H9 (cell line): ENCODE measurements around the gene CREB3L2. TPM values are rescaled to one million over a fixed set of nuclear protein-coding genes. Genes with fewer than 3 reads are reported as not detected.

Experiments
- DNase-seq: peaks from one replicate; pipeline ENCODE4 v3.0.0-alpha.2; 2017
- H2AFZ ChIP-seq: one replicate; pipeline ENCODE4 v1.6.1; 2013; ENCODE audit warnings: mild to moderate bottlenecking, low read length, control low read depth, moderate library complexity
- H2AK5ac ChIP-seq: 2 replicates; pipeline ENCODE4 v1.6.1; 2013; ENCODE audit warnings: low read length, control low read depth, mixed read lengths; ENCODE audit not compliant: insufficient read length
- H2BK120ac ChIP-seq: one replicate; pipeline ENCODE4 v1.6.1; 2013; ENCODE audit warnings: low read depth, mild to moderate bottlenecking, low read length, control low read depth, inconsistent platforms; ENCODE audit not compliant: poor library complexity, severe bottlenecking
- H2BK12ac ChIP-seq: 2 replicates; pipeline ENCODE4 v1.6.1; 2013; ENCODE audit warnings: low read length, control low read depth, mixed read lengths, low read depth; ENCODE audit not compliant: insufficient read length
- H2BK15ac ChIP-seq: 2 replicates; pipeline ENCODE4 v1.6.1; 2013; ENCODE audit warnings: low read depth, low read length, control low read depth
- H2BK20ac ChIP-seq: one replicate; pipeline ENCODE4 v1.6.1; 2013; ENCODE audit warnings: low read depth, mild to moderate bottlenecking, low read length, control low read depth, inconsistent platforms; ENCODE audit not compliant: poor library complexity, severe bottlenecking
- H2BK5ac ChIP-seq: 2 replicates; pipeline ENCODE4 v1.6.1; 2013; ENCODE audit warnings: low read length, control low read depth, mixed read lengths; ENCODE audit not compliant: insufficient read length
- H3K14ac ChIP-seq: 2 replicates; pipeline ENCODE4 v1.6.1; 2013; ENCODE audit warnings: low read length, control low read depth; ENCODE audit not compliant: insufficient read depth
- H3K18ac ChIP-seq: 2 replicates; pipeline ENCODE4 v1.6.1; 2013; ENCODE audit warnings: low read depth, mild to moderate bottlenecking, mixed read lengths, low read length, control low read depth; ENCODE audit not compliant: insufficient read length
- H3K23ac ChIP-seq: 2 replicates; pipeline ENCODE4 v1.6.1; 2013; ENCODE audit warnings: low read length, control low read depth, mixed read lengths, low read depth; ENCODE audit not compliant: insufficient read length
- H3K23me2 ChIP-seq: 2 replicates; pipeline ENCODE4 v1.6.1; 2013; ENCODE audit warnings: low read depth, mild to moderate bottlenecking, mixed read lengths, low read length, control low read depth; ENCODE audit not compliant: insufficient read length, poor library complexity, severe bottlenecking
- H3K27ac ChIP-seq: 2 replicates; pipeline ENCODE4 v1.5.1; 2013; ENCODE audit warnings: low read length, control low read depth, mixed read lengths, low read depth; ENCODE audit not compliant: insufficient read length
- H3K27me3 ChIP-seq: 2 replicates; pipeline ENCODE4 v1.6.1; 2013; ENCODE audit warnings: low read length, control low read depth, inconsistent platforms; ENCODE audit not compliant: insufficient read depth
- H3K4ac ChIP-seq: 2 replicates; pipeline ENCODE4 v1.6.1; 2013; ENCODE audit warnings: low read depth, mild to moderate bottlenecking, control low read depth, inconsistent platforms, low read length, moderate library complexity
- H3K4me1 ChIP-seq: 2 replicates; pipeline ENCODE4 v1.6.1; 2013; ENCODE audit warnings: low read length, control low read depth, inconsistent platforms; ENCODE audit not compliant: insufficient read depth
- H3K4me2 ChIP-seq: 2 replicates; pipeline ENCODE4 v1.6.1; 2013; ENCODE audit warnings: low read length, control low read depth, mixed read lengths; ENCODE audit not compliant: insufficient read length, insufficient read depth
- H3K56ac ChIP-seq: 2 replicates; pipeline ENCODE4 v1.6.1; 2013; ENCODE audit warnings: low read depth, mild to moderate bottlenecking, mixed read lengths, low read length, control low read depth; ENCODE audit not compliant: insufficient read length
- H3K79me1 ChIP-seq: 2 replicates; pipeline ENCODE4 v1.6.1; 2013; ENCODE audit warnings: low read depth, mild to moderate bottlenecking, moderate library complexity, low read length, control low read depth, inconsistent platforms; ENCODE audit not compliant: insufficient read depth, poor library complexity, severe bottlenecking
- H3K79me2 ChIP-seq: 2 replicates; pipeline ENCODE4 v1.6.1; 2013; ENCODE audit warnings: low read length, control low read depth, inconsistent platforms; ENCODE audit not compliant: insufficient read depth
- H3K9ac ChIP-seq: 2 replicates; pipeline ENCODE4 v1.6.1; 2013; ENCODE audit warnings: low read length, control low read depth, mixed read lengths; ENCODE audit not compliant: insufficient read length; ENCODE audit errors: extremely low read depth
- H3K9me3 ChIP-seq: one replicate; pipeline ENCODE4 v1.6.1; 2013; ENCODE audit warnings: low read depth, low read length, inconsistent platforms; ENCODE audit not compliant: control insufficient read depth
- H3T11ph ChIP-seq: one replicate; pipeline ENCODE4 v1.6.1; 2013; ENCODE audit warnings: mild to moderate bottlenecking, low read length, control low read depth, inconsistent platforms
- H4K20me1 ChIP-seq: one replicate; pipeline ENCODE4 v1.6.1; 2013; ENCODE audit not compliant: control insufficient read depth, insufficient read length, insufficient read depth
- H4K5ac ChIP-seq: 2 replicates; pipeline ENCODE4 v1.6.1; 2013; ENCODE audit warnings: low read depth, mild to moderate bottlenecking, mixed read lengths, low read length, control low read depth; ENCODE audit not compliant: insufficient read length
- H4K8ac ChIP-seq: replicated peaks from 2 replicates; pipeline ENCODE4 v1.6.1; 2013; ENCODE audit warnings: low read length, control low read depth, mixed read lengths, low read depth; ENCODE audit not compliant: insufficient read length
- H4K91ac ChIP-seq: 2 replicates; pipeline ENCODE4 v1.6.1; 2013; ENCODE audit warnings: low read depth, mild to moderate bottlenecking, moderate library complexity, mixed read lengths, low read length, control low read depth; ENCODE audit not compliant: insufficient read length
- H3K27ac Mint-ChIP-seq, 3 experiments: 2 replicates in 2 of 3; 3 replicates in 1 of 3; pipeline ENCODE4 v1.8.0; 2020 to 2021; ENCODE audit warnings: mixed read lengths in 3 of 3, mild to moderate bottlenecking in 1 of 3, moderate library complexity in 1 of 3
- H3K27me3 Mint-ChIP-seq: 2 replicates; pipeline ENCODE4 v1.8.0; 2021; ENCODE audit warnings: low read depth, mild to moderate bottlenecking, moderate library complexity, mixed read lengths
- H3K36me3 Mint-ChIP-seq, 3 experiments: 2 replicates in 2 of 3; 3 replicates in 1 of 3; pipeline ENCODE4 v1.8.0; 2020 to 2021; ENCODE audit warnings: low read depth in 3 of 3, mixed read lengths in 3 of 3; ENCODE audit not compliant: insufficient read depth in 1 of 3
- H3K4me1 Mint-ChIP-seq, 2 experiments: 2 replicates each; pipeline ENCODE4 v1.8.0; 2020; ENCODE audit warnings: mixed read lengths in 2 of 2
- H3K4me3 Mint-ChIP-seq, 2 experiments: 2 replicates in 1 of 2; 3 replicates in 1 of 2; pipeline ENCODE4 v1.8.0; 2020 to 2021; ENCODE audit warnings: mild to moderate bottlenecking in 2 of 2, mixed read lengths in 2 of 2, moderate library complexity in 1 of 2
- H3K9me3 Mint-ChIP-seq, 2 experiments: 2 replicates in 1 of 2; 3 replicates in 1 of 2; pipeline ENCODE4 v1.8.0; 2020; ENCODE audit warnings: mild to moderate bottlenecking in 2 of 2, mixed read lengths in 2 of 2, moderate library complexity in 1 of 2
- CTCF ChIP-seq: fragments of 200-600 bp; sonication (generic); conservative IDR thresholded peaks from 3 replicates; pipeline ENCODE4 v1.8.0; 2021; ENCODE audit warnings: antibody characterized with exemption, mild to moderate bottlenecking
- WGBS: extraction: QIAGEN DNeasy Blood & Tissue Kit; methylation state at CpG from one replicate; pipeline ENCODE4 v1.1.7; 2013; ENCODE audit warnings: missing lambda C conversion rate, low lambda C conversion rate, mixed read lengths; ENCODE audit not compliant: insufficient read length; ENCODE audit errors: extremely low coverage; 5-methylcytosine and 5-hydroxymethylcytosine counted together
- total RNA-seq: library from RNA; stranded (reverse); gene quantifications from 2 replicates; pipeline ENCODE4 v1.2.1, GENCODE V29; 2021

CREB3L2 gene
- total RNA-seq, 1 experiment from 2014 or later: 60.7 TPM

- no peaks in the 10 kb centered on the region for H3K23me2 ChIP-seq
- H3T11ph ChIP-seq: no peak overlapping the region
- H3K4me2 ChIP-seq: no peak overlapping the region
- no peak overlapping the region; the same call in 1 of the 2 replicates for H3K14ac ChIP-seq
- Mint-ChIP-seq H3K27me3 (no peaks in the 10 kb centered on the region; the same call in 1 of the 2 replicates), H3K9me3 (peaks cover 9 to 11% of the 10 kb centered on the region in 2 experiments), H3K4me3 (no peak overlapping the region), H3K36me3 (peaks cover 50 to 64% (median 61%) of the 10 kb centered on the region in 3 experiments), H3K27ac (peak overlapping the region in 1 of 3 experiments; percentile 34; a peak in 2 of 7 replicates), H3K4me1 (peaks cover 67 to 68% of the 10 kb centered on the region in 2 experiments)
- no peak for TF ChIP-seq CTCF
- H4K91ac ChIP-seq: no peak overlapping the region
- H3K9ac ChIP-seq: no peak overlapping the region
- no peak for DNase-seq
- H2BK20ac ChIP-seq: no peak overlapping the region
- no peak overlapping the region for H4K5ac ChIP-seq
- no peak overlapping the region for H2BK12ac ChIP-seq
- no peak overlapping the region for H3K23ac ChIP-seq
- no peaks in the 10 kb centered on the region for H3K9me3 ChIP-seq
- H2AFZ ChIP-seq: no peak overlapping the region
- WGBS: no CpG with 5 or more reads among the region's 5 CpGs
- peaks cover 22% of the 10 kb centered on the region for H3K4me1 ChIP-seq
- H2AK5ac ChIP-seq: no peak overlapping the region
- no peak overlapping the region for H2BK5ac ChIP-seq
- no peaks in the 10 kb centered on the region for H3K79me1 ChIP-seq
- H3K4ac ChIP-seq: no peak overlapping the region
- no peak overlapping the region for H3K27ac ChIP-seq
- no peak overlapping the region for H4K8ac ChIP-seq
- no peaks in the 10 kb centered on the region for H3K27me3 ChIP-seq
- H3K79me2 ChIP-seq: no peaks in the 10 kb centered on the region
- no peak overlapping the region for H3K18ac ChIP-seq
- no peak overlapping the region for H2BK15ac ChIP-seq
- H4K20me1 ChIP-seq: no peaks in the 10 kb centered on the region
- no peak overlapping the region for H3K56ac ChIP-seq
- no peak overlapping the region for H2BK120ac ChIP-seq
These were observed 119.6 kb downstream of the CREB3L2 start for GRCh38 chr7:137882261-137882668.
